HL-60 (cell line): ENCODE measurements around the gene FAM3A.

Experiments used
- CTCF ChIP-seq: IDR thresholded peaks from one replicate; pipeline ENCODE4 v1.5.1; 2011; ENCODE audit warnings: low read length, control low read depth, inconsistent platforms; ENCODE audit not compliant: insufficient read depth
- GABPA ChIP-seq: IDR thresholded peaks from 2 replicates; pipeline ENCODE4 v1.6.1; 2012; ENCODE audit warnings: low read depth
- POLR2AphosphoS5 ChIP-seq: IDR thresholded peaks from 2 replicates; pipeline ENCODE4 v1.6.1; 2012; ENCODE audit warnings: low read depth
- REST ChIP-seq: IDR thresholded peaks from 2 replicates; pipeline ENCODE4 v1.6.1; 2012; ENCODE audit warnings: low read depth; ENCODE audit not compliant: insufficient replicate concordance
- SPI1 ChIP-seq: IDR thresholded peaks from 2 replicates; pipeline ENCODE4 v1.6.1; 2012; ENCODE audit warnings: low read depth, mild to moderate bottlenecking, borderline replicate concordance

GRCh38 chrX:154469880-154470279, 46.2 kb downstream of the FAM3A start:
- TF ChIP-seq CTCF (no peak), REST (no peak), POLR2AphosphoS5 (no peak), GABPA (no peak), SPI1 (no peak)
